ENCODE data around the gene SEPTIN11.

The SEPTIN11 gene

DNA sequence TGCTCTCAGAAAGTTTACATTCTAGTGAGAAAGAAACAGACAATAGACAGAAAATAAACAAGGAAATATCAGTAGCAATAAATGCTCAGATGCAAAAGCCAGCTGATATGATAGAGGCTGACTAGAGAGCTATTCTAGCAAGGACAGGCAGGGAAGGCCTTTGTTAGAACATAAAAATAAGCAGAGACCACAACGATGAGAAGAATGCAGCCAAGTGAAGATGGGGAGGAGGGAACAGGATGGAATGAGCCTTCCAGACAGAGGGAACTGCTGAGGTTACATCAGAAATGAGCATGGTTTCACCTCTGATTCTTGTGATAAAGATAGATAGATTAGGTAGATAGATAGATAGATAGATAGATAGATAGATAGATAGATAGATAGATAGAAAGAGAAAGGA is 44.0 kb upstream of the SEPTIN11 start:
- TF ChIP-seq ZBTB7A (IDR thresholded peaks at IDR 0.05; ENCODE audit: low read depth), result no peak
- TF ChIP-seq YY1 (IDR thresholded peaks at IDR 0.05; ENCODE audit: low read depth), result no peak
- no peak for TF ChIP-seq NFIC (IDR thresholded peaks at IDR 0.05)
- no peak for TF ChIP-seq TCF12 (IDR thresholded peaks at IDR 0.05; ENCODE audit: low read depth)
- no peak for TF ChIP-seq EP300 (IDR thresholded peaks at IDR 0.05; ENCODE audit: borderline replicate concordance)
- TF ChIP-seq, protein P1, sequence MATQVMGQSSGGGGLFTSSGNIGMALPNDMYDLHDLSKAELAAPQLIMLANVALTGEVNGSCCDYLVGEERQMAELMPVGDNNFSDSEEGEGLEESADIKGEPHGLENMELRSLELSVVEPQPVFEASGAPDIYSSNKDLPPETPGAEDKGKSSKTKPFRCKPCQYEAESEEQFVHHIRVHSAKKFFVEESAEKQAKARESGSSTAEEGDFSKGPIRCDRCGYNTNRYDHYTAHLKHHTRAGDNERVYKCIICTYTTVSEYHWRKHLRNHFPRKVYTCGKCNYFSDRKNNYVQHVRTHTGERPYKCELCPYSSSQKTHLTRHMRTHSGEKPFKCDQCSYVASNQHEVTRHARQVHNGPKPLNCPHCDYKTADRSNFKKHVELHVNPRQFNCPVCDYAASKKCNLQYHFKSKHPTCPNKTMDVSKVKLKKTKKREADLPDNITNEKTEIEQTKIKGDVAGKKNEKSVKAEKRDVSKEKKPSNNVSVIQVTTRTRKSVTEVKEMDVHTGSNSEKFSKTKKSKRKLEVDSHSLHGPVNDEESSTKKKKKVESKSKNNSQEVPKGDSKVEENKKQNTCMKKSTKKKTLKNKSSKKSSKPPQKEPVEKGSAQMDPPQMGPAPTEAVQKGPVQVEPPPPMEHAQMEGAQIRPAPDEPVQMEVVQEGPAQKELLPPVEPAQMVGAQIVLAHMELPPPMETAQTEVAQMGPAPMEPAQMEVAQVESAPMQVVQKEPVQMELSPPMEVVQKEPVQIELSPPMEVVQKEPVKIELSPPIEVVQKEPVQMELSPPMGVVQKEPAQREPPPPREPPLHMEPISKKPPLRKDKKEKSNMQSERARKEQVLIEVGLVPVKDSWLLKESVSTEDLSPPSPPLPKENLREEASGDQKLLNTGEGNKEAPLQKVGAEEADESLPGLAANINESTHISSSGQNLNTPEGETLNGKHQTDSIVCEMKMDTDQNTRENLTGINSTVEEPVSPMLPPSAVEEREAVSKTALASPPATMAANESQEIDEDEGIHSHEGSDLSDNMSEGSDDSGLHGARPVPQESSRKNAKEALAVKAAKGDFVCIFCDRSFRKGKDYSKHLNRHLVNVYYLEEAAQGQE (IDR thresholded peaks at IDR 0.05; ENCODE audit: low read depth), result no peak
- no peak for TF ChIP-seq EGR1 (IDR thresholded peaks at IDR 0.05)
- no peak for TF ChIP-seq TEAD4 (IDR thresholded peaks at IDR 0.05)
- no peak for TF ChIP-seq CREB1 (IDR thresholded peaks at IDR 0.05; ENCODE audit: low read depth)
- TF ChIP-seq CEBPB (IDR thresholded peaks at IDR 0.05), result no peak
- no peak for TF ChIP-seq FOXM1 (IDR thresholded peaks at IDR 0.05; ENCODE audit: borderline replicate concordance, low read depth)
- no peak for TF ChIP-seq TAF1 (IDR thresholded peaks at IDR 0.05; ENCODE audit: low read depth)

DNA sequence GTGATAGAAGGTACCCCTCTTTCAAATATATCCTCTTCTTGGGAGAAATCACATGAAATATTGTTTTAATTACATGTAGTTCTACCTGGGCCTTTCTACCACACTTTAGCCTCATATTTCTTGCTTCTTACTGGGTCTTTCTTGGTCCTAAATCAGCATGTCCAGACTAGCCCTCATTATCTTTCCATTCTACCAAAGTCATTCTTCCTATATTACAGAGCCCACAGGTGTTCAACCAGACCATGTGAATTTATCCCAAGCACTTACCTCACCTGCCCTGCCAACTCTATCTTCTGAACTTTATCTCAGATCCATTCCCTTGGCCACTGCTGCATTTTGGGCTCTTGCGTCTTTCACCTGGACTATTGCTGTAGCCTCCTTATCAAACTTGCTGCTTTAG is 39.8 kb upstream of the SEPTIN11 start:
- TF ChIP-seq CEBPB (IDR thresholded peaks at IDR 0.05), result no peak
- TF ChIP-seq, protein P2, sequence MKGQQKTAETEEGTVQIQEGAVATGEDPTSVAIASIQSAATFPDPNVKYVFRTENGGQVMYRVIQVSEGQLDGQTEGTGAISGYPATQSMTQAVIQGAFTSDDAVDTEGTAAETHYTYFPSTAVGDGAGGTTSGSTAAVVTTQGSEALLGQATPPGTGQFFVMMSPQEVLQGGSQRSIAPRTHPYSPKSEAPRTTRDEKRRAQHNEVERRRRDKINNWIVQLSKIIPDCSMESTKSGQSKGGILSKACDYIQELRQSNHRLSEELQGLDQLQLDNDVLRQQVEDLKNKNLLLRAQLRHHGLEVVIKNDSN (IDR thresholded peaks at IDR 0.05), result no peak
- no peak for TF ChIP-seq RAD21 (IDR thresholded peaks at IDR 0.05; ENCODE audit: low read depth)
- no peak for TF ChIP-seq TAF1 (IDR thresholded peaks at IDR 0.05; ENCODE audit: low read depth)
- no peak for TF ChIP-seq NFIC (IDR thresholded peaks at IDR 0.05)
- no peak for TF ChIP-seq EP300 (IDR thresholded peaks at IDR 0.05; ENCODE audit: borderline replicate concordance)
- TF ChIP-seq CREB1 (IDR thresholded peaks at IDR 0.05; ENCODE audit: low read depth), result no peak
- no peak for TF ChIP-seq YY1 (IDR thresholded peaks at IDR 0.05; ENCODE audit: low read depth)
- no peak for TF ChIP-seq FOXM1 (IDR thresholded peaks at IDR 0.05; ENCODE audit: borderline replicate concordance, low read depth)
- no peak for TF ChIP-seq TCF12 (IDR thresholded peaks at IDR 0.05; ENCODE audit: low read depth)
- no peak for TF ChIP-seq TEAD4 (IDR thresholded peaks at IDR 0.05)
- no peak for TF ChIP-seq ZBTB7A (IDR thresholded peaks at IDR 0.05; ENCODE audit: low read depth)

DNA sequence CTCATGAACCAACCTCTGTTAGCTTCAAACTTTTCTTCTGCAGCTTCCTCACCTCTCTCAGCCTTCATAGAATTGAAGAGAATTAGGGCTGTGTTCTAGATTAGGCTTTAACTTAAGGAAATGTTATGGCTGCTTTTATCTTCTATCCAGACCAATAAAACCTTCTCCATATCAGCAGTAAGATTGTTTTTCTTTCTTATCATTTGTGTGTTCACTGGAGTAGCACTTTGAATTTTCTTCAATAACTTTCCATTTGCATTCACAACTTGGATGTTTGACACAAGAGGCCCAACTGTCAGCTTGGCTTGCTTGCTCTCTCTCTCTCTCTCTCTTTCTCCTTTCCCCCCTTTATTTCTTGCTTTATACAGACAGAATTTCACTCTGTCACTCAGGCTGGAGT is 28.8 kb upstream of the SEPTIN11 start:
- no peak for TF ChIP-seq RAD21 (IDR thresholded peaks at IDR 0.05; ENCODE audit: low read depth)
- no peak for TF ChIP-seq FOXM1 (IDR thresholded peaks at IDR 0.05; ENCODE audit: borderline replicate concordance, low read depth)
- no peak for TF ChIP-seq EP300 (IDR thresholded peaks at IDR 0.05; ENCODE audit: borderline replicate concordance)
- no peak for TF ChIP-seq TEAD4 (IDR thresholded peaks at IDR 0.05)
- TF ChIP-seq, protein P1 (IDR thresholded peaks at IDR 0.05; ENCODE audit: low read depth), result no peak
- TF ChIP-seq EGR1 (IDR thresholded peaks at IDR 0.05), result no peak
- TF ChIP-seq, protein P3, sequence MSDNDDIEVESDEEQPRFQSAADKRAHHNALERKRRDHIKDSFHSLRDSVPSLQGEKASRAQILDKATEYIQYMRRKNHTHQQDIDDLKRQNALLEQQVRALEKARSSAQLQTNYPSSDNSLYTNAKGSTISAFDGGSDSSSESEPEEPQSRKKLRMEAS (IDR thresholded peaks at IDR 0.05), result no peak
- no peak for TF ChIP-seq YY1 (IDR thresholded peaks at IDR 0.05; ENCODE audit: low read depth)
- no peak for TF ChIP-seq TAF1 (IDR thresholded peaks at IDR 0.05; ENCODE audit: low read depth)
- TF ChIP-seq NFIC (IDR thresholded peaks at IDR 0.05), result no peak
- TF ChIP-seq TCF12 (IDR thresholded peaks at IDR 0.05; ENCODE audit: low read depth), result no peak
- TF ChIP-seq CREB1 (IDR thresholded peaks at IDR 0.05; ENCODE audit: low read depth), result no peak
- TF ChIP-seq CEBPB (IDR thresholded peaks at IDR 0.05), result no peak
- TF ChIP-seq ZBTB7A (IDR thresholded peaks at IDR 0.05; ENCODE audit: low read depth), result no peak
- TF ChIP-seq, protein P2 (IDR thresholded peaks at IDR 0.05), result no peak

DNA sequence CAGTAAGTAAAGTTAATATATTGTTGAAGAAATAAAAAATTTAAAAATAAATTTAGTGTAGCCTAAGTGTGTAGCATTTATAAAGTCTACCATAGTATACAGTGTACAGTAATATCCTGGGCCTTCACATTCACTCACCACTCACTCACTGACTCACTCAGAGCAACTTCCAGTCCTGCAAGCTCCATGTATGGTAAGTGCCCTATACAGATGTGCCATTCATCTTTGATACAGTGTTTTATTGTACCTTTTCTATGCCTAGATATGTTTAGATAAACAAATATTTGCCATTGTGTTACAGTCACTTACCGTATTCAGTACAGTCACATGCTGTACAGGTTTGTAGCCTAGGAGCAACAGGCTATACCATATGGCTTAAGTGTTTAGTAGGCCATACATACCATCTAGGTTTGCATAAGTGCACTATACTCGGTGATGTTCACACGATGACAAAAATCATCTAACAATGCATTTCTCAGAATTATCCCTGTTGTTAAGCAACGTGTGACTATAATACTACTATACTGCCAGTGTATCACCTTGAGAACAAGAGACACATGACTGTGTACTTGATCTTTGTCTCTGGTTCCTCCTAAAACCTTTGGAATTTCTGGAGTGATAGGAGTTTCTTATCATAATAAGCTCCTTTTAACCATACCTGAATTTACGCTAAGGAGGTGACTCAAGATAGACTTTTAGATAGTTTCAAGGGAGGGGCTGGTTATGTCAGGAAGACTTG is 25.8 kb upstream of the SEPTIN11 start:
- no peak for TF ChIP-seq TEAD4 (IDR thresholded peaks at IDR 0.05)
- no peak for TF ChIP-seq EP300 (IDR thresholded peaks at IDR 0.05; ENCODE audit: borderline replicate concordance)
- TF ChIP-seq NFIC (IDR thresholded peaks at IDR 0.05), result no peak
- no peak for TF ChIP-seq YY1 (IDR thresholded peaks at IDR 0.05; ENCODE audit: low read depth)
- TF ChIP-seq, protein P2 (IDR thresholded peaks at IDR 0.05), result no peak
- TF ChIP-seq, protein P1 (IDR thresholded peaks at IDR 0.05; ENCODE audit: low read depth), result no peak
- no peak for TF ChIP-seq FOXM1 (IDR thresholded peaks at IDR 0.05; ENCODE audit: borderline replicate concordance, low read depth)
- no peak for TF ChIP-seq ZBTB7A (IDR thresholded peaks at IDR 0.05; ENCODE audit: low read depth)
